Stimulated activated CD4-positive, alpha-beta T cell treated with anti-CD3 and anti-CD28 coated beads, Interleukin-2, amount 100 ng/mL, for 48 hours (primary cell): ENCODE measurements around the gene TM7SF2.
A peak's percentile ranks its signal among the peaks of the same experiment; 100 is the strongest.
"Not testable (repeated sequence)": the region's sequence is repeated elsewhere in the genome, so short reads cannot be mapped to it uniquely, and the experiment has no call there.

Experiments
- DNase-seq, 2 donors: peaks; one replicate each; pipeline ENCODE4 v3.0.0-alpha.2; 2020

TM7SF2 gene

GRCh38 chr11:65131417-65131776 is 19.7 kb downstream of the TM7SF2 start:
- DNase-seq, result no peak

GRCh38 chr11:65131895-65132237 is 20.2 kb downstream of the TM7SF2 start:
- DNase-seq, result no peak

- no peak for DNase-seq
These were observed 20.7 kb downstream of the TM7SF2 start for GRCh38 chr11:65132238-65132987.

- DNase-seq, result no peak
These were observed 21.5 kb downstream of the TM7SF2 start for GRCh38 chr11:65132988-65133700.

GRCh38 chr11:65133724-65134123 is 22.1 kb downstream of the TM7SF2 start:
- DNase-seq, result no peak

- DNase-seq, result peak; percentile 86 to 89
These were observed 22.7 kb downstream of the TM7SF2 start, which contains the start of gene SYVN1 for GRCh38 chr11:65134240-65134951. Gene SYVN1 (minus strand): TSS chr11:65134519. CDS start chr11:65133601, 918 bp downstream.

- DNase-seq, result peak; percentile 66 to 72
These were observed 23.4 kb downstream of the TM7SF2 start for GRCh38 chr11:65134952-65135632.

- DNase-seq, result no peak
These were observed 24.0 kb downstream of the TM7SF2 start for GRCh38 chr11:65135633-65136145.

- no peak for DNase-seq
These were observed 24.9 kb downstream of the TM7SF2 start for GRCh38 chr11:65136515-65137096.

GRCh38 chr11:65141896-65142494 is 30.3 kb downstream of the TM7SF2 start:
- DNase-seq, result no peak

- no peak for DNase-seq
These were observed 35.8 kb downstream of the TM7SF2 start for GRCh38 chr11:65147352-65148075.

- no peak for DNase-seq
These were observed 37.0 kb downstream of the TM7SF2 start for GRCh38 chr11:65148657-65149056.

GRCh38 chr11:65150131-65150508 is 38.4 kb downstream of the TM7SF2 start:
- not testable (repeated sequence) for DNase-seq

GRCh38 chr11:65150509-65151299 is 39.0 kb downstream of the TM7SF2 start:
- peak; percentile 21 to 25 for DNase-seq

- DNase-seq, result no peak
These were observed 39.7 kb downstream of the TM7SF2 start for GRCh38 chr11:65151331-65151899.

- no peak for DNase-seq
These were observed 40.5 kb downstream of the TM7SF2 start for GRCh38 chr11:65152122-65152521.

GRCh38 chr11:65156256-65156655 is 44.6 kb downstream of the TM7SF2 start:
- no peak for DNase-seq

GRCh38 chr11:65156926-65157325 is 45.3 kb downstream of the TM7SF2 start:
- no peak for DNase-seq

- no peak for DNase-seq
These were observed 45.7 kb downstream of the TM7SF2 start for GRCh38 chr11:65157336-65157735.

GRCh38 chr11:65159012-65159411 is 47.3 kb downstream of the TM7SF2 start:
- DNase-seq, result no peak
